K562 (cell line): Measurements from ENCODE around the gene RHEX. TPM values are rescaled to one million over a fixed set of nuclear protein-coding genes. Genes with fewer than 3 reads are reported as not detected.

Experiments used
- ATAC-seq: fragments of 200-7000 bp; cut with Tn5 transposase; 3 replicates; pipeline ENCODE4 v1.9.1; 2020; ENCODE audit warnings: moderate library complexity
- BruUV-seq: library from RNA; stranded (reverse); fragments of 400-500 nt; replicated peaks from 2 replicates; lab custom pipeline; 2021; lab: Mats Ljungman, UMichigan
- CTCF ChIA-PET: fragments of 300-600 bp; formaldehyde crosslinking; extraction: SDS; loops from one replicate; lab custom pipeline; 2021; ENCODE audit warnings: low intra/inter-chr PET ratio; lab: Yijun Ruan, JAX
- POLR2A ChIA-PET: fragments of 300-600, 350-650 bp; sonication (Branson Sonifier 250); formaldehyde crosslinking; extraction: SDS; loops from one replicate; lab custom pipeline; 2021; ENCODE audit warnings: antibody characterized with exemption, inconsistent platforms; lab: Yijun Ruan, JAX
- DNase-seq, 4 experiments: peaks; one replicate each; pipeline versions ENCODE4 v3.0.0 to v3.0.0-alpha.2; 2011 to 2018; ENCODE audit warnings: low spot score in 3 of 4, mixed read lengths in 3 of 4; ENCODE audit errors: extremely low read depth in 1 of 4
- FAIRE-seq: peaks from 2 replicates; lab custom pipeline; 2011; peaks lifted over from hg19 to GRCh38; lab: Jason Lieb, UNC
- H2AFZ ChIP-seq: 2 replicates; pipeline ENCODE4 v1.6.0; 2011; ENCODE audit warnings: low read depth, low read length, control low read depth, inconsistent platforms
- H3K27ac ChIP-seq: fragments of 200-600 bp; 3 replicates; pipeline ENCODE4 v1.8.0; 2011; ENCODE audit warnings: low read depth, mild to moderate bottlenecking, control low read depth, inconsistent platforms, low read length, moderate library complexity, mixed read lengths; ENCODE audit errors: extremely low read depth
- H3K27me3 ChIP-seq, 2 experiments: fragments of 300-600 bp in 1 of 2; 2 replicates in 1 of 2; 3 replicates in 1 of 2; pipeline versions ENCODE4 v1.6.0 to v1.8.0; 2011; ENCODE audit warnings: inconsistent platforms in 2 of 2, low read length in 2 of 2, mild to moderate bottlenecking in 1 of 2, mixed read lengths in 1 of 2, moderate library complexity in 1 of 2; ENCODE audit not compliant: control insufficient read depth in 2 of 2, insufficient read depth in 2 of 2
- H3K36me3 ChIP-seq: fragments of 300-600 bp; 3 replicates; pipeline ENCODE4 v1.8.0; 2011; ENCODE audit warnings: mild to moderate bottlenecking, low read length, inconsistent platforms; ENCODE audit not compliant: control insufficient read depth, insufficient read depth
- H3K4me1 ChIP-seq, 2 experiments: fragments of 200-600 bp in 1 of 2; replicated peaks in 1 of 2; 2 replicates in 1 of 2; 3 replicates in 1 of 2; pipeline versions ENCODE4 v1.5.1 to v1.8.0; 2011; ENCODE audit warnings: inconsistent platforms in 2 of 2, low read length in 2 of 2, mild to moderate bottlenecking in 1 of 2, mixed read lengths in 1 of 2, moderate library complexity in 1 of 2; ENCODE audit not compliant: control insufficient read depth in 2 of 2, insufficient read depth in 2 of 2
- H3K4me2 ChIP-seq: 2 replicates; pipeline ENCODE4 v1.6.1; 2011; ENCODE audit warnings: low read length, control low read depth, inconsistent platforms, mixed read lengths; ENCODE audit not compliant: insufficient read depth
- H3K4me3 ChIP-seq: fragments of 200-600 bp; sonication (generic), shearing (Covaris generic); 2 replicates; pipeline ENCODE4 v1.5.1; 2016; ENCODE audit warnings: control low read depth, inconsistent platforms
- H3K79me2 ChIP-seq: fragments of 200-600 bp; 3 replicates; pipeline ENCODE4 v1.8.0; 2011; ENCODE audit warnings: low read length, inconsistent platforms; ENCODE audit not compliant: control insufficient read depth, insufficient read depth
- H3K9ac ChIP-seq, 2 experiments: 2 replicates each; pipeline versions ENCODE4 v1.6.0 to v1.6.1; 2011; ENCODE audit warnings: low read depth in 2 of 2, low read length in 2 of 2, control low read depth in 1 of 2, inconsistent platforms in 1 of 2, mild to moderate bottlenecking in 1 of 2, mixed read lengths in 1 of 2; ENCODE audit not compliant: insufficient read depth in 1 of 2
- H3K9me1 ChIP-seq: one replicate; pipeline ENCODE4 v1.6.0; 2011; ENCODE audit warnings: inconsistent platforms, mild to moderate bottlenecking, low read length, moderate library complexity; ENCODE audit not compliant: control insufficient read depth, insufficient read depth
- H3K9me3 ChIP-seq: replicated peaks from 2 replicates; pipeline ENCODE4 v1.5.1; 2011; ENCODE audit warnings: low read depth, low read length, inconsistent platforms; ENCODE audit not compliant: control insufficient read depth, insufficient read depth
- H4K20me1 ChIP-seq: replicated peaks from 2 replicates; pipeline ENCODE4 v1.6.1; 2011; ENCODE audit warnings: low read length, inconsistent platforms, mixed read lengths; ENCODE audit not compliant: control insufficient read depth, insufficient read depth
- MCM2 ChIP-seq: fragments of 450-650 bp; IDR thresholded peaks from 2 replicates; pipeline ENCODE4 v1.6.1; 2017; ENCODE audit warnings: low read depth, mild to moderate bottlenecking
- ZNF57 ChIP-seq: fragments of 450-650 bp; formaldehyde crosslinking; IDR thresholded peaks from 2 replicates; pipeline ENCODE4 v1.4.0; 2020; ENCODE audit warnings: mild to moderate bottlenecking, moderate library complexity
- WGBS: fragments of 100-300 bp; shearing (Covaris generic); methylation state at CpG from one replicate; pipeline ENCODE4 v1.1.6; 2016; ENCODE audit warnings: low coverage, mixed read lengths; ENCODE audit not compliant: insufficient coverage; ENCODE audit errors: missing lambda C conversion rate; 5-methylcytosine and 5-hydroxymethylcytosine counted together
- in situ Hi-C: fragments of 300-500 bp; cut with MboI; formaldehyde crosslinking; loops from 4 replicates; pipeline ENCODE4 v1.15.0; 2018; ENCODE audit warnings: inconsistent platforms, mixed read lengths
- intact Hi-C: fragments of 100-400 bp; cut with micrococcal nuclease; formaldehyde crosslinking; loops from 2 replicates; pipeline ENCODE4 v1.14.2; 2022
- polyA plus RNA-seq, 8 experiments: library from polyadenylated mRNA; depleted of rRNA in 4 of 8; stranded (reverse) in 5 of 8; unstranded in 3 of 8; fragments of >200 nt; fragmentation: Nextera tagmentation in 2 of 8; fragmentation: Illumina TruSeq in 1 of 8; extraction: Ambion mirVana in 2 of 8; extraction: Trizol in 1 of 8; gene quantifications; 2 replicates each; pipeline versions ENCODE4 v1.2.1 to v1.2.3, GENCODE V29; 2011 to 2014; ENCODE audit warnings: inconsistent platforms in 1 of 8, missing spikeins in 1 of 8
- total RNA-seq, 7 experiments: library from RNA; depleted of rRNA in 6 of 7; stranded (reverse); fragments of >200 nt in 6 of 7; fragmentation: Illumina TruSeq in 2 of 7; extraction: Trizol in 2 of 7; gene quantifications; 2 replicates each; pipeline versions ENCODE4 v1.2.1 to v1.2.3, GENCODE V29; 2011 to 2021; ENCODE audit warnings: low replicate concordance in 1 of 7
- TF ChIP-seq, protein P1 (sequence below): fragments of 200-400 bp; formaldehyde crosslinking; IDR thresholded peaks from 2 replicates; pipeline ENCODE4 v1.6.1; 2017; ENCODE audit warnings: mild to moderate bottlenecking, low read depth, low read length, moderate library complexity
- TF ChIP-seq, protein P2 (sequence below), 2 experiments: fragments of 450-650 bp; IDR thresholded peaks; 2 replicates each; pipeline ENCODE4 v1.6.1; 2016; ENCODE audit warnings: mild to moderate bottlenecking in 2 of 2, borderline replicate concordance in 1 of 2, low read depth in 1 of 2, moderate library complexity in 1 of 2

Gene RHEX
- total and polyA plus RNA-seq, 9 of the 15 experiments (the other 6 are each of a cell fraction or from before 2014, with no cell fraction given) = not detected

DNA sequence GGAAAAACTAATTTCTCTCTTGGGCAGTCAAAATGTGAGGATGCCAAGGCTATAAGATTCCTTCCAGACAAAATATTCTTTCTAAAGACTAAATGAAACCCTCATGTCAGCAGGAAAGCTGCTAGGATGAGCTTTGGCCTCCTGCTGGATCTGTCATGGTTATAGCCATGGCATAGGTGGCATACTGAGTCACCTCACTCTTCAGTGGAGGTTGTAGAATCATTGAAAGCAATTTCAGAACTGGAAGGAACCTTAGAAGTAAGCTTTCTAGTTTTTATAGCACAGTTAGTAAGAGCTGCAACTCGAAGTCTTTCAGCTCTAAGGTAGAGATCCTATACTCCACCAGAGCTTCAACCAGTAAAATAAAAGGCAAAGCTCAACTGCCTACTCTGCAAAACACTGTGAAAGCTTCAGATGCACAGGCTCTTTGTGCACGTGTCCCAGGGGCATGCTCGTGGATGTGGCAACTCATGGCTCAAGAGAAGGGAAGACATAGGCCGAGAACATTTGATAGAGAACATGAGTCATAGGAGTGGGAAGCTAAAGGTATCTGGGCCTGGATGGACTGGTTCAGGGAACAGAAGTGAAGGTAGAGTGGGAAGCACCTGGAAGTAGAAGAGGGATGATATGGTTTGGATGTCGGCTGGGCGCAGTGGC is 58.4 kb downstream of the RHEX start:
- in situ Hi-C loops = loop anchor here (5.0 kb wide), 1 partner anchor 319 kb away; no protein-coding TSS in a partner anchor
- H3K9ac ChIP-seq = no peak overlapping the region
- no peak for TF ChIP-seq ZNF57 (CRISPR knock-in tag)
- TF ChIP-seq, protein P1, sequence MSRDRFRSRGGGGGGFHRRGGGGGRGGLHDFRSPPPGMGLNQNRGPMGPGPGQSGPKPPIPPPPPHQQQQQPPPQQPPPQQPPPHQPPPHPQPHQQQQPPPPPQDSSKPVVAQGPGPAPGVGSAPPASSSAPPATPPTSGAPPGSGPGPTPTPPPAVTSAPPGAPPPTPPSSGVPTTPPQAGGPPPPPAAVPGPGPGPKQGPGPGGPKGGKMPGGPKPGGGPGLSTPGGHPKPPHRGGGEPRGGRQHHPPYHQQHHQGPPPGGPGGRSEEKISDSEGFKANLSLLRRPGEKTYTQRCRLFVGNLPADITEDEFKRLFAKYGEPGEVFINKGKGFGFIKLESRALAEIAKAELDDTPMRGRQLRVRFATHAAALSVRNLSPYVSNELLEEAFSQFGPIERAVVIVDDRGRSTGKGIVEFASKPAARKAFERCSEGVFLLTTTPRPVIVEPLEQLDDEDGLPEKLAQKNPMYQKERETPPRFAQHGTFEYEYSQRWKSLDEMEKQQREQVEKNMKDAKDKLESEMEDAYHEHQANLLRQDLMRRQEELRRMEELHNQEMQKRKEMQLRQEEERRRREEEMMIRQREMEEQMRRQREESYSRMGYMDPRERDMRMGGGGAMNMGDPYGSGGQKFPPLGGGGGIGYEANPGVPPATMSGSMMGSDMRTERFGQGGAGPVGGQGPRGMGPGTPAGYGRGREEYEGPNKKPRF = no peak
- no peak for TF ChIP-seq MCM2
- TF ChIP-seq, protein P2, sequence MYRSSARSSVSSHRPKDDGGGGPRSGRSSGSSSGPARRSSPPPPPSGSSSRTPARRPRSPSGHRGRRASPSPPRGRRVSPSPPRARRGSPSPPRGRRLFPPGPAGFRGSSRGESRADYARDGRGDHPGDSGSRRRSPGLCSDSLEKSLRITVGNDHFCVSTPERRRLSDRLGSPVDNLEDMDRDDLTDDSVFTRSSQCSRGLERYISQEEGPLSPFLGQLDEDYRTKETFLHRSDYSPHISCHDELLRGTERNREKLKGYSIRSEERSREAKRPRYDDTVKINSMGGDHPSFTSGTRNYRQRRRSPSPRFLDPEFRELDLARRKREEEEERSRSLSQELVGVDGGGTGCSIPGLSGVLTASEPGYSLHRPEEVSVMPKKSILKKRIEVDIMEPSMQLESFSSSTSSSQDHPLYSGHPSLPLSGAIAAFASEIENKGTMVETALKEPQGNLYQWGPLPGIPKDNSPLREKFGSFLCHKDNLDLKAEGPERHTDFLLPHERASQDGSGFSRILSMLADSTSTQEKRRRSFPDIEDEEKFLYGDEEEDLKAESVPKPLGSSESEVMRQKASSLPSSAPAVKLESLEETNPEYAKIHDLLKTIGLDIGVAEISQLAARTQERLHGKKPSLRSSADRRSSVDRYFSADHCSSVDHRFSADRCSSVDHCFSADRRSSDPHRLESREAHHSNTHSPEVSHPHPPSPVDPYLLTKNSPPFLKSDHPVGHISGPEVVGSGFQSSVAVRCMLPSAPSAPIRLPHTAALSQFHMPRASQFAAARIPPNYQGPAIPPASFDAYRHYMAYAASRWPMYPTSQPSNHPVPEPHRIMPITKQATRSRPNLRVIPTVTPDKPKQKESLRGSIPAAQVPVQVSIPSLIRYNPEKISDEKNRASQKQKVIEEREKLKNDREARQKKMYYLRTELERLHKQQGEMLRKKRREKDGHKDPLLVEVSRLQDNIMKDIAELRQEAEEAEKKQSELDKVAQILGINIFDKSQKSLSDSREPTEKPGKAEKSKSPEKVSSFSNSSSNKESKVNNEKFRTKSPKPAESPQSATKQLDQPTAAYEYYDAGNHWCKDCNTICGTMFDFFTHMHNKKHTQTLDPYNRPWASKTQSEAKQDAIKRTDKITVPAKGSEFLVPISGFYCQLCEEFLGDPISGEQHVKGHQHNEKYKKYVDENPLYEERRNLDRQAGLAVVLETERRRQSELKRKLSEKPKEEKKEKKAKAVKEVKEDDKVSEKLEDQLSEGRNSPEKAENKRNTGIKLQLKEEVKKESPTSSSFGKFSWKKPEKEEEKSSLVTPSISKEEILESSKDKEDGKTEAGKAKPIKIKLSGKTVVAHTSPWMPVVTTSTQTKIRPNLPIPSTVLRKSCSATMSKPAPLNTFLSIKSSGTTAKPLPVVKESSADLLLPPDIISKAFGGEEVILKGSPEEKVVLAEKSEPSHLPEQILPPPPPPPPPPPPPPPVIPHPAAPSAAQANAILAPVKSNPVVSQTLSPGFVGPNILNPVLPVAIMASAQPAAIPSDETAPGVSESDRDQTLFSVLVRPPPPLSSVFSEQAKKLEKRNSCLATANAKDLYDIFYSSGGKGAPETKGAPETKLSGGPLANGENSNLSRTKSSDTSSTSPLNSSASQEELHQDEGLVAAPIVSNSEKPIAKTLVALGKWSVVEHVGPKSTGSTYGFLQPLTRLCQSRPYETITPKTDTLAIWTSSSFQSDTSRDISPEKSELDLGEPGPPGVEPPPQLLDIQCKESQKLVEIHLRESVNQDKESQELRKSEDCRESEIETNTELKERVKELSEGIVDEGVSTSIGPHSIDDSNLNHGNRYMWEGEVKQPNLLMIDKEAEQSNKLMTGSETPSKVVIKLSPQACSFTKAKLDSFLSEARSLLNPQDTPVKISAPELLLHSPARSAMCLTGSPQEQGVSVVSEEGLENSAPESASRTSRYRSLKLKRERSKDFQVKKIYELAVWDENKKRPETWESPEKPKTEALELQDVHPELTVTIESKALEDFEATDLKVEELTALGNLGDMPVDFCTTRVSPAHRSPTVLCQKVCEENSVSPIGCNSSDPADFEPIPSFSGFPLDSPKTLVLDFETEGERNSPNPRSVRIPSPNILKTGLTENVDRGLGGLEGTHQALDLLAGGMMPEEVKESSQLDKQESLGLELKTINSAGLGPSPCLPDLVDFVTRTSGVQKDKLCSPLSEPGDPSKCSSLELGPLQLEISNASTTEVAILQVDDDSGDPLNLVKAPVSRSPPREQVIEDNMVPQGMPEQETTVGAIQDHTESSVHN (IDR thresholded peaks at IDR 0.05; ENCODE audit: borderline replicate concordance in 1 of 2, low read depth in 1 of 2) = no peak
- TF ChIP-seq, all 486 proteins: peak for 0
- 3% methylated on average over 6 of the region's 6 CpGs for WGBS
- ATAC-seq (no peak), FAIRE-seq (no peak), DNase-seq (no peak)
- H2AFZ ChIP-seq = no peak overlapping the region
- H3K4me3 ChIP-seq = no peak overlapping the region
- H3K9me3 ChIP-seq = no peaks in the 10 kb centered on the region
- ChIA-PET POLR2A (interaction anchor here (0.6 to 1.3 kb wide), 8 partner anchors 9 to 1490 kb away, joined by 3 read pairs; no protein-coding TSS in a partner anchor), CTCF (no interaction called here)
- peaks cover 33 to 60% of the 10 kb centered on the region in 2 experiments for H3K27me3 ChIP-seq
- BruUV-seq = no TSS peak
- H3K4me2 ChIP-seq = no peak overlapping the region
- intact Hi-C loops = no loop called here
- no peak overlapping the region for H3K27ac ChIP-seq
- H4K20me1 ChIP-seq = 0 out of 2 replicates have a peak, but pooled peaks cover 5% of the 10 kb centered on the region
- H3K36me3 ChIP-seq = no peaks in the 10 kb centered on the region
- no peaks in the 10 kb centered on the region for H3K79me2 ChIP-seq
- H3K4me1 ChIP-seq = peaks cover 5 to 6% of the 10 kb centered on the region in 2 experiments; a peak in 3 of 5 replicates
- H3K9me1 ChIP-seq = no peaks in the 10 kb centered on the region
